GM12873 (cell line): ENCODE data around the gene OTOG.

Experiments used
- CTCF ChIP-seq: IDR thresholded peaks from 2 replicates; pipeline ENCODE4 v1.5.1; 2012; ENCODE audit warnings: low read depth, mild to moderate bottlenecking, moderate library complexity, low read length, control low read depth; ENCODE audit not compliant: insufficient read depth; ENCODE audit errors: missing control alignments

Gene OTOG

GRCh38 chr11:17602105-17603001, 55.3 kb downstream of the OTOG start:
- TF ChIP-seq CTCF, result no peak

- TF ChIP-seq CTCF, result no peak
Measured at GRCh38 chr11:17603056-17603825, 56.2 kb downstream of the OTOG start.

- TF ChIP-seq CTCF, result no peak
Measured at GRCh38 chr11:17604201-17604914, 57.3 kb downstream of the OTOG start.

GRCh38 chr11:17604915-17605233, 57.8 kb downstream of the OTOG start:
- TF ChIP-seq CTCF, result no peak

- no peak for TF ChIP-seq CTCF
Measured at GRCh38 chr11:17605651-17606122, 58.6 kb downstream of the OTOG start.

GRCh38 chr11:17606233-17607082, 59.4 kb downstream of the OTOG start:
- TF ChIP-seq CTCF, result no peak
